ENCODE data around the gene NFASC. TPM values are rescaled to one million over a fixed set of nuclear protein-coding genes. Genes with fewer than 3 reads are reported as not detected.

Gene NFASC
- total RNA-seq, 2 donors from 2014 or later, result 8.2 to 23.2 TPM

GRCh38 chr1:204880906-204881305 lies 10.2 kb downstream of the NFASC start:
- ATAC-seq (no peak), DNase-seq (no peak)
- intact Hi-C loops (cut with DNase I, micrococcal nuclease), result no loop called here

- peak; percentile 69 for ATAC-seq
- DNase-seq, result no peak
- intact Hi-C loops (cut with DNase I, micrococcal nuclease), result no loop called here
Observed at GRCh38 chr1:204882479-204882878, 11.8 kb downstream of the NFASC start.

- ATAC-seq, result peak; percentile 58
- intact Hi-C loops (cut with DNase I, micrococcal nuclease), result no loop called here
- peak in 1 of 2 donors; percentile 19 for DNase-seq
Observed at GRCh38 chr1:204883405-204883804, 12.7 kb downstream of the NFASC start.

- intact Hi-C loops (cut with DNase I, micrococcal nuclease), result no loop called here
- ATAC-seq (peak; percentile 76), DNase-seq (peak in 1 of 2 donors; percentile 59)
Observed at GRCh38 chr1:204885288-204885711, 14.6 kb downstream of the NFASC start.

GRCh38 chr1:204885790-204886189 lies 15.1 kb downstream of the NFASC start:
- intact Hi-C loops (cut with DNase I, micrococcal nuclease), result no loop called here

GRCh38 chr1:204887846-204888245 lies 17.2 kb downstream of the NFASC start:
- ATAC-seq (no peak), DNase-seq (no peak)
- intact Hi-C loops (cut with DNase I, micrococcal nuclease), result no loop called here

More at GRCh38 chr1:204885790-204886189, 15.1 kb downstream of the NFASC start:
- no peak for DNase-seq
- ATAC-seq, result no peak

- ATAC-seq, result no peak
- no peak for DNase-seq
- intact Hi-C loops (cut with DNase I, micrococcal nuclease), result no loop called here
Observed at GRCh38 chr1:204888294-204888693, 17.6 kb downstream of the NFASC start.

- intact Hi-C loops (cut with DNase I, micrococcal nuclease), result no loop called here
- DNase-seq, result no peak
- no peak for ATAC-seq
Observed at GRCh38 chr1:204889681-204890383, 19.2 kb downstream of the NFASC start.

GRCh38 chr1:204891860-204892259 lies 21.2 kb downstream of the NFASC start:
- ATAC-seq (no peak), DNase-seq (no peak)
- intact Hi-C loops (cut with DNase I, micrococcal nuclease), result no loop called here

GRCh38 chr1:204894031-204894430 lies 23.4 kb downstream of the NFASC start:
- ATAC-seq (no peak), DNase-seq (no peak)
- intact Hi-C loops (cut with DNase I, micrococcal nuclease), result no loop called here

- intact Hi-C loops (cut with DNase I, micrococcal nuclease), result no loop called here
- ATAC-seq, result no peak
Observed at GRCh38 chr1:204894606-204895005, 23.9 kb downstream of the NFASC start.

GRCh38 chr1:204896023-204896422 lies 25.4 kb downstream of the NFASC start:
- no peak for ATAC-seq
- intact Hi-C loops (cut with DNase I, micrococcal nuclease), result no loop called here

More at GRCh38 chr1:204894606-204895005, 23.9 kb downstream of the NFASC start:
- no peak for DNase-seq

GRCh38 chr1:204896787-204897469 lies 26.3 kb downstream of the NFASC start:
- intact Hi-C loops (cut with DNase I, micrococcal nuclease), result no loop called here
- DNase-seq (no peak), ATAC-seq (no peak)

More at GRCh38 chr1:204896023-204896422, 25.4 kb downstream of the NFASC start:
- no peak for DNase-seq

- ATAC-seq, result no peak
- DNase-seq, result no peak
Observed at GRCh38 chr1:204900721-204901120, 30.1 kb downstream of the NFASC start.

GRCh38 chr1:204902671-204903070 lies 32.0 kb downstream of the NFASC start:
- intact Hi-C loops (cut with DNase I, micrococcal nuclease), result no loop called here
- ATAC-seq (no peak), DNase-seq (no peak)

More at GRCh38 chr1:204900721-204901120, 30.1 kb downstream of the NFASC start:
- intact Hi-C loops (cut with DNase I, micrococcal nuclease), result no loop called here

GRCh38 chr1:204904228-204904810 lies 33.7 kb downstream of the NFASC start:
- intact Hi-C loops (cut with DNase I, micrococcal nuclease), result no loop called here
- no peak for DNase-seq
- ATAC-seq, result no peak

- intact Hi-C loops (cut with DNase I, micrococcal nuclease), result no loop called here
- no peak for DNase-seq
- ATAC-seq, result no peak
Observed at GRCh38 chr1:204909109-204909508, 38.4 kb downstream of the NFASC start.

- intact Hi-C loops (cut with DNase I, micrococcal nuclease), result no loop called here
- DNase-seq (peak in 1 of 2 donors; percentile 25), ATAC-seq (peak; percentile 87)
Observed at GRCh38 chr1:204915861-204916495, 45.3 kb downstream of the NFASC start.

- ATAC-seq, result no peak
- intact Hi-C loops (cut with DNase I, micrococcal nuclease), result no loop called here
- no peak for DNase-seq
Observed at GRCh38 chr1:204917802-204918201, 47.1 kb downstream of the NFASC start.

Data from left colon (tissue), 2 donors.